Activated T-cell treated with anti-CD3 and anti-CD28 coated beads, Interleukin-2, amount 50 U/mL, for 4 hours (primary cell): ENCODE results near the gene MAD1L1. TPM values are rescaled to one million over a fixed set of nuclear protein-coding genes. Genes with fewer than 3 reads are reported as not detected.

Experiments used
- ATAC-seq, 2 donors: fragments of 200-7000 bp; cut with Tn5 transposase; one replicate each; pipeline ENCODE4 v1.10.0; 2021
- DNase-seq: peaks from one replicate; pipeline ENCODE4 v3.0.0-alpha.2; 2020
- H3K27me3 Mint-ChIP-seq: one replicate; pipeline ENCODE4 v1.8.0; 2021; ENCODE audit warnings: low read depth, mixed read lengths
- H3K36me3 Mint-ChIP-seq: one replicate; pipeline ENCODE4 v1.8.0; 2022; ENCODE audit warnings: mixed read lengths; ENCODE audit not compliant: insufficient read depth
- H3K4me1 Mint-ChIP-seq: one replicate; pipeline ENCODE4 v1.8.0; 2021; ENCODE audit warnings: low read depth, mixed read lengths
- H3K4me3 Mint-ChIP-seq: one replicate; pipeline ENCODE4 v1.8.0; 2021; ENCODE audit warnings: mild to moderate bottlenecking, moderate library complexity, mixed read lengths
- H3K9me3 Mint-ChIP-seq: one replicate; pipeline ENCODE4 v1.8.0; 2021; ENCODE audit warnings: mixed read lengths
- total RNA-seq, 3 donors: library from RNA; stranded (reverse); gene quantifications; one replicate each; pipeline ENCODE4 v1.2.1, GENCODE V29; 2021

Gene MAD1L1
- total RNA-seq, 3 donors from 2014 or later, result 55.8 to 59.4 (median 57.9) TPM

DNA sequence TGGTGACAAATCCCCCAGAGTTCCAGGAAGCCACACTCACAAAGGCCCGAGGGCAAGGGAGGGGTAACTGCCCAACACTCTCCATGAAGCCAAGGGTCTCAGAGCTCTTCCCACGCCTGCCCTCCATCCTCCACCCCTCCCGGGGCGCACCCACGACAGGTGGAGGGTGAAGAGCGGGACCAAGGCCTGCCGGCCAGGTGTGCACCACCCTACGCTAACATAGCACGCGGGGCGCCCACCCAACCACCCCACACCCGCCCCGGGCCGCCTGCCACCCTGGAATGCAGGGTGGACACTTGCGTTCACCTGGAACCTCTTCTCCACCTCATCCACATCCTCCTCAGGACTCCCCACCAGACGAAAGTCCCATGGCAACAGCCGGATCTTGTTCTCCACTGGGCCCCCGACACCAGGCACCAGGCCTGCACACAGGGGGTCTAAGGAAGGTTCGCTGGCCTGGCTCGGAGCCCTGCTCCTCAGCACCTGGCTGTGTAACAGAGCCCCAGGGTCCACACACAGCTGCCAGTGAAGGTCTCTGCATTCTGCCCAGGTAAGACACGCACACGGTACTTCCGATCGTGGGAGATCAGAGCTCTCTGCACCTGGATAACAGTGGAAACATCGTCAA lies 32.7 kb downstream of the MAD1L1 start:
- H3K36me3 Mint-ChIP-seq, result peaks cover 36% of the 10 kb centered on the region
- no peaks in the 10 kb centered on the region for H3K27me3 Mint-ChIP-seq
- no peaks in the 10 kb centered on the region for H3K9me3 Mint-ChIP-seq
- ATAC-seq, result no peak
- no peak for DNase-seq
- H3K4me3 Mint-ChIP-seq, result no peak overlapping the region
- no peaks in the 10 kb centered on the region for H3K4me1 Mint-ChIP-seq

GRCh38 chr7:2199528-2199927 lies 33.2 kb downstream of the MAD1L1 start:
- no peak for ATAC-seq
- Mint-ChIP-seq H3K27me3 (no peaks in the 10 kb centered on the region), H3K4me1 (no peaks in the 10 kb centered on the region)

GRCh38 chr7:2198760-2199159 lies 34.0 kb downstream of the MAD1L1 start:
- H3K4me1 Mint-ChIP-seq, result no peaks in the 10 kb centered on the region
- no peak overlapping the region for H3K4me3 Mint-ChIP-seq
- DNase-seq (no peak), ATAC-seq (no peak)
- no peaks in the 10 kb centered on the region for H3K9me3 Mint-ChIP-seq
- peaks cover 36% of the 10 kb centered on the region for H3K36me3 Mint-ChIP-seq
- H3K27me3 Mint-ChIP-seq, result no peaks in the 10 kb centered on the region

More at GRCh38 chr7:2199528-2199927, 33.2 kb downstream of the MAD1L1 start:
- no peak overlapping the region for H3K4me3 Mint-ChIP-seq
- no peak for DNase-seq
- no peaks in the 10 kb centered on the region for H3K9me3 Mint-ChIP-seq
- H3K36me3 Mint-ChIP-seq, result peaks cover 36% of the 10 kb centered on the region

GRCh38 chr7:2198206-2198605 lies 34.5 kb downstream of the MAD1L1 start:
- Mint-ChIP-seq H3K4me3 (no peak overlapping the region), H3K36me3 (peaks cover 36% of the 10 kb centered on the region), H3K4me1 (no peaks in the 10 kb centered on the region), H3K27me3 (no peaks in the 10 kb centered on the region), H3K9me3 (no peaks in the 10 kb centered on the region)
- ATAC-seq, result no peak
- DNase-seq, result no peak

GRCh38 chr7:2197436-2198155 lies 35.1 kb downstream of the MAD1L1 start:
- Mint-ChIP-seq H3K9me3 (no peaks in the 10 kb centered on the region), H3K36me3 (peaks cover 38% of the 10 kb centered on the region), H3K4me3 (no peak overlapping the region), H3K27me3 (no peaks in the 10 kb centered on the region), H3K4me1 (no peaks in the 10 kb centered on the region)
- DNase-seq (no peak), ATAC-seq (no peak)

DNA sequence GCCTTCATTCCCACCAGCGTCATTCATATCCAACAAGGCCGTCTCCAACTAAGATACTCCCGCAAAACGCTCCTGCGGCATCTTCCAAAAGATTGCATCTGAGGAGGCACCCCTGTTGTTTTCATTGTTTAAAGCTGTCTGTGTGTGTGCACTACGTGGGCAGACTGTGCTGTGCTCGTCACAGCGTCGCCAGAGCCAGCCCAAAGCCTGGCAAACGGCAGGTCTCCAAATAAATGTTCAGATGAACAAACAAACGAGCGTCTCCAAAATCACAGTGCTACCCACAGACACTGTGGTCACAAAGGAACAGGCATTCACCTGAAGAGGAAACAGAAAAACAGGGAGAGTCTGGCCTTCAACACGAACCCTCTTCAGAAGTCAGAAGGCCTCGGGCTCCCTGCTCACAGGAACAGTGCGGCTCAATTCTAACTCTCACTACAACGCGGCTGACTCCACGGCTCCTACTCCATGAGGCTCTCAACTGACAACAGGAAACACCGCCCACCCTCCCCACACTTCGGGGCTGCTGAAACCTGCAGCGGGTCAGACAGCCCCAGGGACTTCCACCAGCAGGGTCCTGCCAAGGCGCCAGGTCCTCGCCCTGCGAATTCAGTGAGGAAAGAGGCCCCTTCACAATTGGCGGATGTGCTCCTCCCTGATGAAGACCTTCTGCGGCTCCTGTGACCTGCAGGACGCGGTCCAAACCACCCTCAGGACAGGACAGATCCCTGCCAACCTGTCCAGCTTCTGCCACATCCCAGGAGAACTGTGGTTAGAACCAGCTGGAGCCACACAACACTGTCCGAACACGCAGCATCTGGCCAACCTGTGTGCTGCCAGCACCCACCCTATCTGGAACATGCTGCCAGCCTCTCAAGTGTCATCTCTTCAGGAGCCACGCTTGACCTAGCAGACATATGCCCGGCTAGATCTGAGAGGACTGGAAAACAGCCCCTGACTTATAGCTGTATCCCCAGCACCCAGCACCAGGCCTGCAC lies 36.1 kb downstream of the MAD1L1 start:
- H3K36me3 Mint-ChIP-seq, result peaks cover 41% of the 10 kb centered on the region
- DNase-seq, result no peak
- H3K4me3 Mint-ChIP-seq, result no peak overlapping the region
- no peaks in the 10 kb centered on the region for H3K4me1 Mint-ChIP-seq
- H3K9me3 Mint-ChIP-seq, result no peaks in the 10 kb centered on the region
- no peaks in the 10 kb centered on the region for H3K27me3 Mint-ChIP-seq
- no peak for ATAC-seq

GRCh38 chr7:2195400-2196246 lies 37.1 kb downstream of the MAD1L1 start:
- H3K4me3 Mint-ChIP-seq, result no peak overlapping the region
- no peaks in the 10 kb centered on the region for H3K27me3 Mint-ChIP-seq
- H3K36me3 Mint-ChIP-seq, result peaks cover 43% of the 10 kb centered on the region
- DNase-seq (no peak), ATAC-seq (no peak)
- no peaks in the 10 kb centered on the region for H3K4me1 Mint-ChIP-seq
- H3K9me3 Mint-ChIP-seq, result no peaks in the 10 kb centered on the region

DNA sequence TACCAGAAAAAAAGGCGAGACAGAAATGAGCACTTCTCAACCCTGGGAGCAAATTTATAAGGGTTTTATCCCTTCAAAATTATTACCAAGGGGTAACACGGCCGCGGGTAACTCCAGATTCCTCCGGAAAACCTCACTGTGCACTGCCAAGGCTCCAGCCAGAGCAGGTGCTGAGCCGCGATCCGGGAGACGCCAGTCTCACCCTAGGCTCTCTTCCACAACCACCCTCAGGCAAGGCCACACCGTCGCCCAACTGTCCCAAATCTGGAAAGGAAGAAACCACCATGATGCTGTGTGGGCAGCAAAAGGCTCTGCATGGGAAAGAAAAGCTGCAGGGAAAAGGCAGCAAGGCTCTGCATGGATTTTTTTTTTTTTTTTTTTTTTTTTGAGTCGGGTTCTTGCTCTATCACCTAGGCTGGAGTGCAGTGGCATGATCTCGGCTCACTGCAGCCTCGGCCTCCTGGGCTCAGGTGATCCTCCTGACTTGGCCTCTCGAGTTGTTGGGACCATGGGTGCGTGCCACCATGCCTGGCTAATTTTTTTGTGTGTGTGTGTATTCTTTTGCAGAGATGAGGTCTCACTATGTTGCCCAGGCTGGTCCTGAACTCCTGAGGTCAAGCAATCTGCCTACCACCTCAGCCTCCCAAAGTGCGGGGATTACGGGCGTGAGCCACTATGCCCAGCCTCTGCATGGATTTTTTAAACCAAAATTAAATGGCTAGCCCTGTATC lies 39.0 kb downstream of the MAD1L1 start:
- Mint-ChIP-seq H3K36me3 (peaks cover 51% of the 10 kb centered on the region), H3K4me1 (peaks cover 2% of the 10 kb centered on the region), H3K27me3 (no peaks in the 10 kb centered on the region), H3K4me3 (no peak overlapping the region), H3K9me3 (peaks cover 7% of the 10 kb centered on the region)
- DNase-seq (no peak), ATAC-seq (no peak)

DNA sequence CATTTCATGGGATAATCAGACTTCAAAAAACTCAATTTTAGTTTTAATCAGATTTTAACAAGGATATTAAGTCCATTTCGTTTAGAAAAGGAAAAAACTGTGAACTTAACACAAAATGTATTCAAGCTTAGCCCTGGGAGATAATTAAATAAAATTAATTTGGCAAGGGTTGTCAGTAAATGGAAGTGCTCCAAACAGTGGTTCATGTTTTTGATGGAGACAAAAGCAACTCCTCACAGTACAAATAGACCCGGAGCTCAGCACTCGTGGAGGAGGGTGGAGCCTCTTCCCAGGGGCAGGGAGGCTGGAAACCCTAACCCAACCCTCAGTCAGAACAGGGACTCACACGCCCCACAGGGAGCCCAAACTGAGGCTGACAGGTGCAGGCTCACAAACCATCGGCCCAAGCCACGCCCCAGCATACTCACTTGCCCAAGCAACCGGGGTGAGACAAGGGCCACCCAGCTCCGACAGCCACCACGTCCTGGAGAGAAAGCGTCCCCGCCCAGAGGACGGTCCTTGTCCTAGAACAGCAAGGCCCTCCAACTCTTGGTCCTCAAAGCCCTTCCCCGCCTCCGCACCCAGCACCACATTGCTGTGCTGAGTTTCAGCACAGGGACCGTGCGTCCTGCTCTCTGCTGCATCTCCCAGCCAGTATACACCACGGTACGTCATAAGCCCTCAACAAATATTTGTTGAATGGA lies 39.8 kb downstream of the MAD1L1 start:
- H3K27me3 Mint-ChIP-seq, result no peaks in the 10 kb centered on the region
- peaks cover 12% of the 10 kb centered on the region for H3K9me3 Mint-ChIP-seq
- H3K4me1 Mint-ChIP-seq, result peaks cover 2% of the 10 kb centered on the region
- no peak for ATAC-seq
- no peak overlapping the region for H3K4me3 Mint-ChIP-seq
- DNase-seq, result no peak
- peaks cover 55% of the 10 kb centered on the region for H3K36me3 Mint-ChIP-seq

- H3K4me3 Mint-ChIP-seq, result no peak overlapping the region
- no peaks in the 10 kb centered on the region for H3K27me3 Mint-ChIP-seq
- DNase-seq (no peak), ATAC-seq (no peak)
- peaks cover 12% of the 10 kb centered on the region for H3K9me3 Mint-ChIP-seq
- peaks cover 2% of the 10 kb centered on the region for H3K4me1 Mint-ChIP-seq
- peaks cover 38% of the 10 kb centered on the region for H3K36me3 Mint-ChIP-seq
Observed at GRCh38 chr7:2191016-2191415, 41.7 kb downstream of the MAD1L1 start.

DNA sequence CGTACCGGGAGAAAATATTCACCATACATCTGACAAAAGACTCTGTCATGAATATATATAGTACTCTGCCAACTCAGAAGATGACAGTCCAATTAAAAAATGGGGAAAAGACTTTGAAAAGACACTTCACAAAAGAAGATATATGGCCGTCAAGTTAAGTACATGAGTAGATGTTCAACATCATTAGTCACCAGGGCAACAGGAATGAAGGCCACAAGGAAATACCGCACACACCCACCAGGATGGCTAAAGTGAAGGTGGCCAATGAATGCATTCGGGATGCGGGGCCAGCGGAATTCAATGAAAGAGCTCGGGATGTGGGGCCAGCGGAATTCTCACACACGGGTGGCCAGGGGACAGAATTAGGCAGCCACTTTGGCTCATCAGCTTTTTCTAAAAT lies 42.2 kb downstream of the MAD1L1 start:
- peaks cover 2% of the 10 kb centered on the region for H3K4me1 Mint-ChIP-seq
- peaks cover 34% of the 10 kb centered on the region for H3K36me3 Mint-ChIP-seq
- H3K27me3 Mint-ChIP-seq, result no peaks in the 10 kb centered on the region
- no peak for ATAC-seq
- H3K9me3 Mint-ChIP-seq, result peaks cover 12% of the 10 kb centered on the region
- H3K4me3 Mint-ChIP-seq, result no peak overlapping the region
- no peak for DNase-seq

DNA sequence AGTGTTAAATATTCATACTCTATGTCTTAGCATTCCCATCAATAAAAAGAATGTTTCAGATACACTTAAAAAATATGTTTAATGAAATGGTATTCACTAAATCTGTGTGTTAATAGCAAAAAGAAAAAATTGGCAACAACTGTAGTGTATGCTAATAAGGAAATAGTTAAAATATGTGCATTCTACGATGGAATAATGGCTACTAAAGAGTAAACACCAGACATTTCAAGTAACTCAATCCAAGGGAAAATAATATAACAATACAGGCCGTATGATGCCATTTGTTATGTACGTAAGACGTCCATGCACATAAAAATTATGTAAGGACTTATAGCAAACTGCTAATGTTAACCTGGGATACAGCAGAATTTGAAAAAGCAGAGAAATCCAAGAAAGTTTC lies 46.6 kb downstream of the MAD1L1 start:
- Mint-ChIP-seq H3K9me3 (peaks cover 12% of the 10 kb centered on the region), H3K4me3 (no peak overlapping the region), H3K4me1 (peaks cover 4% of the 10 kb centered on the region), H3K27me3 (no peaks in the 10 kb centered on the region), H3K36me3 (peaks cover 39% of the 10 kb centered on the region)
- DNase-seq, result no peak
- ATAC-seq, result no peak

DNA sequence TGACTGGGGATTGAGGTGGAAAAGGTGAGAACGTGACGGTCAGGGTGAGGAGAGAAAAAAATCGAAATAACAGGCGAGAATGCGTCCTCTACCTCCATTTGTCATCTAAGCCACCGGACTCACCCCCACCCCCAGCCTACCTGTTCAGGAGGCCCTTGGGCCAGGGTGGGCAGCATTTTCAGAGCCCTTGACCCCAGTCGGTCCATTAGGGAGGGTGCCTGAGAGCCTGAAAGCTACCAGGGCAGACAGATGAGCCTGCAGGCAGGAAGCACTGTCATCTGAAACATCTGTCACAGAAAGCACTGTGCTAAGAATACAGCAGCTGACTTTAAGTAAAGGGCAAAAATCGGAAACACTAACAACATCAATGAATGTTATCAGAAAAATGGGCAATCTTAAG lies 47.0 kb downstream of the MAD1L1 start:
- H3K4me3 Mint-ChIP-seq, result no peak overlapping the region
- H3K36me3 Mint-ChIP-seq, result peaks cover 41% of the 10 kb centered on the region
- no peaks in the 10 kb centered on the region for H3K27me3 Mint-ChIP-seq

More for the DNA sequence above, 47.0 kb downstream of the MAD1L1 start:
- no peak for ATAC-seq
- DNase-seq, result no peak
- Mint-ChIP-seq H3K9me3 (peaks cover 12% of the 10 kb centered on the region), H3K4me1 (peaks cover 4% of the 10 kb centered on the region)
